MG63 (cell line): ENCODE measurements around the gene SART3. TPM values are rescaled to one million over a fixed set of nuclear protein-coding genes. Genes with fewer than 3 reads are reported as not detected.
A peak's percentile ranks its signal among the peaks of the same experiment; 100 is the strongest.
"Not testable (repeated sequence)": the region's sequence is repeated elsewhere in the genome, so short reads cannot be mapped to it uniquely, and the experiment has no call there.

ENCODE experiments used
- DNase-seq: peaks from one replicate; pipeline ENCODE4 v3.0.0-alpha.2; 2020
- H3K27me3 ChIP-seq: fragments of 250-450 bp; sonication (Bioruptor Pico); 2 replicates; pipeline ENCODE4 v1.5.1; 2020; ENCODE audit warnings: mild to moderate bottlenecking, moderate library complexity
- H3K36me3 ChIP-seq: fragments of 250-450 bp; sonication (Bioruptor Pico); 2 replicates; pipeline ENCODE4 v1.5.1; 2020; ENCODE audit warnings: mild to moderate bottlenecking, moderate library complexity
- H3K4me3 ChIP-seq: fragments of 250-450 bp; sonication (Bioruptor Pico); 2 replicates; pipeline ENCODE4 v1.5.1; 2020; ENCODE audit warnings: mild to moderate bottlenecking, moderate library complexity
- H3K9me3 ChIP-seq: fragments of 250-450 bp; sonication (Bioruptor Pico); 2 replicates; pipeline ENCODE4 v1.5.1; 2020; ENCODE audit warnings: mild to moderate bottlenecking, moderate library complexity
- total RNA-seq: library from RNA; depleted of rRNA; stranded (reverse); fragments of >200 nt; shearing (Covaris generic); gene quantifications from 2 replicates; pipeline ENCODE4 v1.2.3, GENCODE V29; 2014; ENCODE audit warnings: low replicate concordance

SART3 gene
- total RNA-seq, 1 experiment from 2014 or later = 27.6 TPM

DNA sequence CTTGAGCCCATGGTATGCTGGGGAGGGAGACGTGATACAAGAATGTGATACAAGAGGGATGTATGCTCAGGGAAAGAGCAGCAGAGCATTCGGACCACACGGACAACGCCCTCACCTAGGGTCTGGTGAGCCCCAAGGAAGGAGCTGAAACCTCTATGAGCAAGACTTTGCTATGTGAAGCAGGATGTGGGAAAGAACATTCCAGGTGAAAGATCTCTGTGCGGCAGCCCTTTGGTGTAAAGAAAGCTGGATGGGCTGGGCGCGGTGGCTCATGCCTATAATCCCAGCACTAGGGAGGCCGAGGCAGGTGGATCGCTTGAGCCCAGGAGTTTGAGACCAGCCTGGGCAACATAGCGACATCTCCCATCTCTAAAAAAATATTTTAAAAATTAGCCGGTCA is 62.8 kb downstream of the SART3 start:
- Histone ChIP-seq H3K27me3 (peaks cover 4% of the 10 kb centered on the region; the same call in 1 of the 2 replicates), H3K9me3 (peaks cover 8% of the 10 kb centered on the region), H3K4me3 (no peak overlapping the region), H3K36me3 (no peaks in the 10 kb centered on the region)
- no peak for DNase-seq

DNA sequence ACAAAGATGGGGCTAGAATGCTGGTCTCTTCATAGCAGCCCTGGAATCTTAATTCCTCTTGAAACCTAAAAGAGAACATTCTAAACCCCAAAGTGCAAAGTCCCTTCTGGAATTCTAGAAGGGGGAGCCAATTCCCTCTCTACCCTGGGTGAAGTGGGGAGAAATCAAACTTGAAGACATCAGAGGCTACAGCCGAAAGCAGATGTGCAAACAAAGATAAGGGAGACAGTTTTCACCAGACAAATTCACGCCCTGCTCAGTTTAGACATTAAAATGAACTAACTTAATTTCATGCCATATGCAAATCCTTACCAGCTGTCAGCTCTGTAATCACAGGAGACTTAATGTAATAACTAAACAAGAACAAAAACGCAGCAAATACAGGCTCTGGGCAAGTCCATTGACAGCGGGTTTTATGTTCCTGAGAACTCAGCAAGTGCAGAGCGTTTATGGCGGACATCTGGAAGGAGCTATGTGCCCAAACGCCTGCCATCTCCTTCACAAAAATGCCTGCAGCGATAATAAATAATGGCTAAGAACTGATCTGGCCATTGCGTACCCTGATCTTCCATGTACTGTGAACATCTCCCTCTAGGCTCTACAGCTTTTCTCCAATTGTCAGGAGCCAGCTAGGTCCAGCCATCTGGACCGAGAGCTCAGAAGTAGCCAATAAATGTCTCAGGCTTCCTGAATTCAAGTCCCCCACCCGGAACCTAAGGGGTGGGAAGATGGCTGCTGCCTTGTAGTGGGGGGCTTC is 65.0 kb downstream of the SART3 start:
- Histone ChIP-seq H3K27me3 (peaks cover 4% of the 10 kb centered on the region; the same call in 1 of the 2 replicates), H3K36me3 (no peaks in the 10 kb centered on the region), H3K4me3 (no peak overlapping the region), H3K9me3 (no peaks in the 10 kb centered on the region)
- no peak for DNase-seq

DNA sequence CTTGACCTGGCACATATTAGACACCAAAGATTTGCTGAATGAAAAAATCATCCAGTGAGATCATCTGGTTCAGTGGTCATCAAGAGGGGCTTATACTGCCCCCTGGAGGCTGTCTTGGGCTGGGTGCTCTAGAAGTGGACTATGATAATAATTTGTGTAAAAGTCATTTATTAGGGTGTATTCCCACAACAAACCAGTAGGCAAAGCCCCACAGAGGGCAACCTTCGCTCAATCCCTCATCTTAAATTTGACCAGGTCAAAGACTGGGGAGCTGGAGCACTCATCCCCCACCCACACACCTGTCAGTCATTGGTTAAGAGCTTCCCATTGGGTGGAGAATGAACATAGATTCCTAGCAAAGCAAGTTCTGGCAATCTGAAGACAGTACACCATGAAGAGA is 65.9 kb downstream of the SART3 start:
- no peaks in the 10 kb centered on the region for H3K9me3 ChIP-seq
- no peaks in the 10 kb centered on the region for H3K36me3 ChIP-seq
- peaks cover 4% of the 10 kb centered on the region; the same call in 1 of the 2 replicates for H3K27me3 ChIP-seq
- DNase-seq = peak; percentile 18
- no peak overlapping the region for H3K4me3 ChIP-seq

DNA sequence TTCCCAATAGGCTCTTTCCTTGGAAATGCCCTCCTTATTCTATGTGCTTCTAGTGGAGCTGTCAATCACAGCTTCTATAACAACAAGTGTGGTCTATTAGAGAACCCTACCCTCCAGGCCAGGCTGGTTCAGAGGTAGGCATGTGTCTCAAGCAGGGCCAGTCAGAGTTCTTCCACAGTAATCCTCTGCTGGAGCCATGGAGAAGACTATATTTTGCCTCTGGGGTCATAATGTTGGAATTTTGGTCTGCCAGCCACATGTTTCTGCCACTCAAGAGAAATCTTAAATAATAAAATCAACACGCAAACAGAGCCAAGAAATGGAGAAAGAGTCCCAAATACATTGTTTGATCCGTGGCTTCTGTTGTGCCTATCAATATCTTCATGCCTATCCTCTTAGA is 69.7 kb downstream of the SART3 start:
- no peaks in the 10 kb centered on the region; the same call in 1 of the 2 replicates for H3K27me3 ChIP-seq
- no peaks in the 10 kb centered on the region; the same call in 1 of the 2 replicates for H3K9me3 ChIP-seq
- no peak for DNase-seq
- H3K4me3 ChIP-seq = no peak overlapping the region
- no peaks in the 10 kb centered on the region for H3K36me3 ChIP-seq

DNA sequence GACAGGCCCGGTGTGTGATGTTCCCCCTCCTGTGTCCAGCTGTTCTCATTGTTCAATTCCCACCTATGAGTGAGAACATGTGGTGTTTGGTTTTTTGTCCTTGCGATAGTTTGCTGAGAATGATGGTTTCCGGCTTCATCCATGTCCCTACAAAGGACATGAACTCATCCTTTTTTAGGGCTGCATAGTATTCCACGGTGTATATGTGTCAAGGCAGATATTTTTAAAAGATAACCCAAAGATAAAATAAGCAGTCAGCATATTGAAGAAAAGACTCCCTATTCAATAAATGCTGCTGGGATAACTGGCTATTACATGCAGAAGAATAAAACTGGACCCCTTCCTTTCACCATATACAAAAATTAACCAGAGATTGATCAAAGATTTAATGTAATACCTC is 73.9 kb downstream of the SART3 start:
- H3K36me3 ChIP-seq, H3K4me3 ChIP-seq, H3K27me3 ChIP-seq, H3K9me3 ChIP-seq, DNase-seq: not testable (repeated sequence)

- H3K36me3 ChIP-seq, H3K27me3 ChIP-seq, H3K4me3 ChIP-seq, H3K9me3 ChIP-seq, DNase-seq: not testable (repeated sequence)
Observed at GRCh38 chr12:108485371-108485770, 75.6 kb downstream of the SART3 start.

DNA sequence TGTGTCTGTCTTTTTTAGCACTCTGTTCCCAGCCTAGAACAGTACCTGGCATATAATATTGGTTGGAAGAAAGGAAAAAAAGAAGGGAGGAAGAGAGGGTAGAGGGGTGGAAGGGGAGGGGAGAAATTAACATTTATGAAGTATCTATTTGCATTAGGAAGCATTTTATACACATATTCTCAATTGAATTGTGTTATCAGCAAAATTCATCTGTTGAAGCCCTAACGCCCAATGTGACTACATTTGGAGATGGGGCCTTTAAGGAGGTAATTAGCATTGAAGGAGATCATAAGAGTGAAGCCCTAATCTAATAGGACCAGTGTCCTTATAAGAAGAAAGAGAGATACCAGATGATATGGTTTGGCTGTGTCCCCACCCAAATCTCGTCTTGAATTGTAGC is 76.1 kb downstream of the SART3 start:
- H3K9me3 ChIP-seq = no peaks in the 10 kb centered on the region; the same call in 1 of the 2 replicates
- no peak overlapping the region for H3K4me3 ChIP-seq
- H3K27me3 ChIP-seq = no peaks in the 10 kb centered on the region
- H3K36me3 ChIP-seq = no peaks in the 10 kb centered on the region
- DNase-seq = no peak

DNA sequence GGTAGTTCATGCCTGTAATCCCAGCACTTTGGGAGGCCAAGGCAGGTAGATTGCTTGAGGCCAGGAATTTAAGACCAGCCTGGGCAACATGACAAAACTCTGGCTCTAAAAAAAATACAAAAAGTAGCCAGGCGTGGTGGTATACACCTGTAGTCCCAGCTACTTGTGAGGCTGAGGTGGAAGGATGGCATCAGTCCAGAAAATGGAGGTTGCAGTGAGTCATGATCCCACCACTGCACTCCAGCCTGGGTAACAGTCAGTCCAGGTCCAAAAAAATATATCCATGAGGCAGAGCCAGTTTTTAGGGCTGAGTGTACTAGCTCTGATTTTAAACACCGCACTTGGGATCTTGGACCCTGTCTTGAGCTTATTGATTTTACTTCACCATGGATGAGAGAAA is 76.5 kb downstream of the SART3 start:
- H3K9me3 ChIP-seq = no peaks in the 10 kb centered on the region; the same call in 1 of the 2 replicates
- H3K27me3 ChIP-seq = no peaks in the 10 kb centered on the region
- DNase-seq = no peak
- no peaks in the 10 kb centered on the region for H3K36me3 ChIP-seq
- H3K4me3 ChIP-seq = no peak overlapping the region

- Histone ChIP-seq H3K36me3 (no peaks in the 10 kb centered on the region), H3K27me3 (no peaks in the 10 kb centered on the region), H3K9me3 (no peaks in the 10 kb centered on the region; the same call in 1 of the 2 replicates), H3K4me3 (no peak overlapping the region)
- DNase-seq = no peak
Observed at GRCh38 chr12:108483213-108484059, 77.5 kb downstream of the SART3 start.

GRCh38 chr12:108482717-108483212 is 78.2 kb downstream of the SART3 start:
- H3K36me3 ChIP-seq = no peaks in the 10 kb centered on the region
- H3K9me3 ChIP-seq = no peaks in the 10 kb centered on the region; the same call in 1 of the 2 replicates
- DNase-seq = peak; percentile 15
- H3K27me3 ChIP-seq = no peaks in the 10 kb centered on the region
- H3K4me3 ChIP-seq = no peak overlapping the region

- no peak for DNase-seq
- H3K27me3 ChIP-seq = no peaks in the 10 kb centered on the region
- no peaks in the 10 kb centered on the region for H3K36me3 ChIP-seq
- no peak overlapping the region for H3K4me3 ChIP-seq
- no peaks in the 10 kb centered on the region for H3K9me3 ChIP-seq
Observed at GRCh38 chr12:108479364-108480070, 81.5 kb downstream of the SART3 start.

GRCh38 chr12:108478611-108479206 is 82.3 kb downstream of the SART3 start:
- no peak for DNase-seq
- H3K27me3 ChIP-seq = peaks cover 3% of the 10 kb centered on the region
- H3K4me3 ChIP-seq = no peak overlapping the region
- H3K9me3 ChIP-seq = no peaks in the 10 kb centered on the region
- no peaks in the 10 kb centered on the region for H3K36me3 ChIP-seq

DNA sequence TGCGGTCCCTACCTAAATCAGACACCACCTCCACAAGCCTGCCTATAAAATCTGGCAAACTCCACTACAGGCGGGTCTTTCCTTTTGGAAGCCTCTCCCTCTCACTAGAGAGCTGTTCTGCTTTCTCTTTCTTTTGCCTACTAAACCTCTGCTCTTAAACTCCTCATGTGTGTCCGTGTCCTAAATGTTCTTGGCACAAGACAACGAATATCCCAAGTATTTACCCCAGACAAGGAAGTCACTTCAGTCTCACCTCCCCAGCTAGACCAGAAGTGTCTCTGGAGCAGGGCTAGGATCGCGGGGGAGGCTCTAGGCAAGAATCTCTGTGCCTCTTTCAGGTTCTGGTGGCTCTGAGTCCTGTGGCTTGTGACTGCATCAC is 83.1 kb downstream of the SART3 start:
- DNase-seq = no peak
- Histone ChIP-seq H3K36me3 (no peaks in the 10 kb centered on the region), H3K4me3 (no peak overlapping the region), H3K9me3 (no peaks in the 10 kb centered on the region), H3K27me3 (peaks cover 4% of the 10 kb centered on the region)

- no peaks in the 10 kb centered on the region for H3K36me3 ChIP-seq
- H3K27me3 ChIP-seq = peaks cover 4% of the 10 kb centered on the region
- no peak overlapping the region for H3K4me3 ChIP-seq
- H3K9me3 ChIP-seq = no peaks in the 10 kb centered on the region
- DNase-seq = no peak
Observed at GRCh38 chr12:108477055-108477880, 83.7 kb downstream of the SART3 start.

- H3K36me3 ChIP-seq = no peaks in the 10 kb centered on the region
- no peak overlapping the region for H3K4me3 ChIP-seq
- H3K9me3 ChIP-seq = no peaks in the 10 kb centered on the region
- no peak for DNase-seq
- H3K27me3 ChIP-seq = peaks cover 4% of the 10 kb centered on the region
Observed at GRCh38 chr12:108475396-108475795, 85.6 kb downstream of the SART3 start.
